Measurements from ENCODE around the gene SH3TC2. TPM values are rescaled to one million over a fixed set of nuclear protein-coding genes. Genes with fewer than 3 reads are reported as not detected.

The SH3TC2 gene
- total and polyA plus RNA-seq, 10 of the 15 experiments (the other 5 are each of a cell fraction or from before 2014, with no cell fraction given): not detected

DNA sequence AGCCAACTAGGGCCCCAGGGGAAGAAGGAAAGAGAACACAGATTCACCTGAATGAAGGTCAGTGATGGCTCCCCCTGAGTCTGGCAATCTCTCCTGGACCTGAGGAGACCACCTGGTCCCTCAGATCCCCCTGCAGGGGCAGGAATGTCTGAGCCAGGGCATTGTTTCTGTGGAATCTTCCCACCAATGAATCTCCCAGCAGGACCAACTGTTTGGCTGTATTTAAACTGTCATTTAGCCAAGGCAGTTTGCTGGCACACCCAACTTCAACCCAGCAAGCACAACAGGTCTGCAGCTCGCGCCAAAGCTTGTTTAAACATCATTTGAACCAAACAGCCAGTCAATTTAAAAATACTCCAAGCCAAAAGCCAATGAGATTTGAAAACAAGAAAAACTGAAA lies 92.6 kb downstream of the SH3TC2 start (continued):
- no peak for TF ChIP-seq TBL1XR1 (IDR thresholded peaks at IDR 0.05; ENCODE audit: low read depth, low read length)
- TF ChIP-seq, protein P1, sequence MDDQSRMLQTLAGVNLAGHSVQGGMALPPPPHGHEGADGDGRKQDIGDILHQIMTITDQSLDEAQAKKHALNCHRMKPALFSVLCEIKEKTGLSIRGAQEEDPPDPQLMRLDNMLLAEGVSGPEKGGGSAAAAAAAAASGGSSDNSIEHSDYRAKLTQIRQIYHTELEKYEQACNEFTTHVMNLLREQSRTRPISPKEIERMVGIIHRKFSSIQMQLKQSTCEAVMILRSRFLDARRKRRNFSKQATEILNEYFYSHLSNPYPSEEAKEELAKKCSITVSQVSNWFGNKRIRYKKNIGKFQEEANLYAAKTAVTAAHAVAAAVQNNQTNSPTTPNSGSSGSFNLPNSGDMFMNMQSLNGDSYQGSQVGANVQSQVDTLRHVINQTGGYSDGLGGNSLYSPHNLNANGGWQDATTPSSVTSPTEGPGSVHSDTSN (IDR thresholded peaks at IDR 0.05; ENCODE audit: insufficient replicate concordance, low read depth, low read length): no peak
- TF ChIP-seq SMC3 (IDR thresholded peaks at IDR 0.05; ENCODE audit: borderline replicate concordance, low read length): no peak
- TF ChIP-seq ZNF207 (IDR thresholded peaks at IDR 0.05; ENCODE audit: borderline replicate concordance): no peak
- TF ChIP-seq, protein P2, sequence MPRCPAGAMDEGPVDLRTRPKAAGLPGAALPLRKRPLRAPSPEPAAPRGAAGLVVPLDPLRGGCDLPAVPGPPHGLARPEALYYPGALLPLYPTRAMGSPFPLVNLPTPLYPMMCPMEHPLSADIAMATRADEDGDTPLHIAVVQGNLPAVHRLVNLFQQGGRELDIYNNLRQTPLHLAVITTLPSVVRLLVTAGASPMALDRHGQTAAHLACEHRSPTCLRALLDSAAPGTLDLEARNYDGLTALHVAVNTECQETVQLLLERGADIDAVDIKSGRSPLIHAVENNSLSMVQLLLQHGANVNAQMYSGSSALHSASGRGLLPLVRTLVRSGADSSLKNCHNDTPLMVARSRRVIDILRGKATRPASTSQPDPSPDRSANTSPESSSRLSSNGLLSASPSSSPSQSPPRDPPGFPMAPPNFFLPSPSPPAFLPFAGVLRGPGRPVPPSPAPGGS (IDR thresholded peaks at IDR 0.05; ENCODE audit: borderline replicate concordance, insufficient read depth, low read depth, low read length, poor library complexity, severe bottlenecking): no peak
- TF ChIP-seq WRNIP1 (IDR thresholded peaks at IDR 0.05; ENCODE audit: borderline replicate concordance, low read depth, low read length): no peak
- TF ChIP-seq IKZF1 (conservative IDR thresholded peaks at IDR 0.05): no peak
- TF ChIP-seq, protein P3, sequence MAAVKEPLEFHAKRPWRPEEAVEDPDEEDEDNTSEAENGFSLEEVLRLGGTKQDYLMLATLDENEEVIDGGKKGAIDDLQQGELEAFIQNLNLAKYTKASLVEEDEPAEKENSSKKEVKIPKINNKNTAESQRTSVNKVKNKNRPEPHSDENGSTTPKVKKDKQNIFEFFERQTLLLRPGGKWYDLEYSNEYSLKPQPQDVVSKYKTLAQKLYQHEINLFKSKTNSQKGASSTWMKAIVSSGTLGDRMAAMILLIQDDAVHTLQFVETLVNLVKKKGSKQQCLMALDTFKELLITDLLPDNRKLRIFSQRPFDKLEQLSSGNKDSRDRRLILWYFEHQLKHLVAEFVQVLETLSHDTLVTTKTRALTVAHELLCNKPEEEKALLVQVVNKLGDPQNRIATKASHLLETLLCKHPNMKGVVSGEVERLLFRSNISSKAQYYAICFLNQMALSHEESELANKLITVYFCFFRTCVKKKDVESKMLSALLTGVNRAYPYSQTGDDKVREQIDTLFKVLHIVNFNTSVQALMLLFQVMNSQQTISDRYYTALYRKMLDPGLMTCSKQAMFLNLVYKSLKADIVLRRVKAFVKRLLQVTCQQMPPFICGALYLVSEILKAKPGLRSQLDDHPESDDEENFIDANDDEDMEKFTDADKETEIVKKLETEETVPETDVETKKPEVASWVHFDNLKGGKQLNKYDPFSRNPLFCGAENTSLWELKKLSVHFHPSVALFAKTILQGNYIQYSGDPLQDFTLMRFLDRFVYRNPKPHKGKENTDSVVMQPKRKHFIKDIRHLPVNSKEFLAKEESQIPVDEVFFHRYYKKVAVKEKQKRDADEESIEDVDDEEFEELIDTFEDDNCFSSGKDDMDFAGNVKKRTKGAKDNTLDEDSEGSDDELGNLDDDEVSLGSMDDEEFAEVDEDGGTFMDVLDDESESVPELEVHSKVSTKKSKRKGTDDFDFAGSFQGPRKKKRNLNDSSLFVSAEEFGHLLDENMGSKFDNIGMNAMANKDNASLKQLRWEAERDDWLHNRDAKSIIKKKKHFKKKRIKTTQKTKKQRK (IDR thresholded peaks at IDR 0.05; ENCODE audit: low read depth, low read length): no peak
- TF ChIP-seq POLR2AphosphoS2 (IDR thresholded peaks at IDR 0.05; ENCODE audit: low read depth, low read length): no peak

All from GM12878 (cell line).